Endothelial cell (in vitro differentiated cells): Measurements from ENCODE around the gene HEBP2. TPM values are rescaled to one million over a fixed set of nuclear protein-coding genes. Genes with fewer than 3 reads are reported as not detected.

Source experiments
- DNase-seq: peaks from one replicate; pipeline ENCODE4 v3.0.0; 2021; ENCODE audit warnings: low spot score
- H3K27ac Mint-ChIP-seq: one replicate; pipeline ENCODE4 v1.8.0; 2021; ENCODE audit warnings: mixed read lengths, inconsistent platforms; ENCODE audit not compliant: unreplicated experiment
- H3K27me3 Mint-ChIP-seq: one replicate; pipeline ENCODE4 v1.8.0; 2021; ENCODE audit warnings: mild to moderate bottlenecking, moderate library complexity, mixed read lengths, inconsistent platforms; ENCODE audit not compliant: unreplicated experiment
- H3K36me3 Mint-ChIP-seq: one replicate; pipeline ENCODE4 v1.8.0; 2021; ENCODE audit warnings: mild to moderate bottlenecking, low read depth, mixed read lengths, inconsistent platforms; ENCODE audit not compliant: unreplicated experiment
- H3K4me1 Mint-ChIP-seq: one replicate; pipeline ENCODE4 v1.8.0; 2021; ENCODE audit warnings: mild to moderate bottlenecking, mixed read lengths, inconsistent platforms; ENCODE audit not compliant: unreplicated experiment
- H3K4me3 Mint-ChIP-seq: one replicate; pipeline ENCODE4 v1.8.0; 2021; ENCODE audit warnings: mild to moderate bottlenecking, mixed read lengths, inconsistent platforms; ENCODE audit not compliant: unreplicated experiment
- H3K9me3 Mint-ChIP-seq: one replicate; pipeline ENCODE4 v1.8.0; 2021; ENCODE audit warnings: mixed read lengths, inconsistent platforms; ENCODE audit not compliant: unreplicated experiment
- total RNA-seq: library from RNA; stranded (reverse); fragmentation: NEBNext Ultra II Directional; extraction: Animal tissue kit (Norgen Biotek cat#: 25700); gene quantifications from one replicate; pipeline ENCODE4 v1.2.1, GENCODE V29; 2021; ENCODE audit not compliant: unreplicated experiment
- TF ChIP-seq, protein P1 (sequence below): fragments of 200-600 bp; sonication (generic); IDR thresholded peaks from one replicate; pipeline ENCODE4 v1.5.0; 2021; ENCODE audit warnings: antibody characterized with exemption; ENCODE audit not compliant: unreplicated experiment

Gene HEBP2
- total RNA-seq, 1 donor from 2014 or later: 30.1 TPM

DNA sequence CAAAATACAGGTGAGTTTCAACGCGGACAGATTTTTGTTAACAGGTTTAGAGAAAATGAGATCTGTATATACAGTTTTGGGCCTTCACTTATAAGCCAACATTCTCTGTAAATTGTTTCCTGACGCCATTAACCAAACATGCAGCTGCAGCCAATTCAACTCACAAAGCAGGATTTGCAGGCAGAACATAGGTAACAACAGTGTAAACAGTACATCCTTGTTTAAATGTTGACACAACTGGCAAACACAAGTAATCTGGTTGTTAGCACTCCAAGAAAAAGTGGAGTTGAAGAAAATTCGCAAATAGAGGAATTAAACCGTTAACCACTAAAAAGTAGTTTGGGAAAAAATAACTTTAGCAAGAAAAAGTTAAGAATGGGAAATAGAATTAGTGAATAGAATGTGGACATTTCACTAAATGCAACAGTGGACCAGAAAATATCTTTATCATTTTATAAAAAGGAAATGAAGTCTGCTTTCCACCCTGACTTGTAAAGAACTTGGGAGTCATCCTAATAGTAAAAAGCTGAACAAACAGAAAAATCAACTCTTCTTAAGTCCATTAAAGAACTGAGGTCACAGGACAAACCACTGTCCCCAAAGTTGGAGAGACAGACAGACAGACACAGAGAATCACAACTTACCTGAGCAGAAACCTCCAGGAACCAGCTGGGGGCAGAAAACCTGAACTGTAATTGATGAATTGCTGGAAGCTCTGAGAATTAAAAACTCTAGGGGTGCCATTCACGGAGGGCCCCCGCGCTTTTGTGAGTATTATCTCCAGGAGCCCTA lies 16.2 kb upstream of the HEBP2 start:
- Mint-ChIP-seq H3K9me3 (no peaks in the 10 kb centered on the region), H3K4me3 (no peak overlapping the region), H3K27me3 (no peaks in the 10 kb centered on the region), H3K36me3 (no peaks in the 10 kb centered on the region), H3K4me1 (no peaks in the 10 kb centered on the region), H3K27ac (no peak overlapping the region)
- TF ChIP-seq, protein P1, sequence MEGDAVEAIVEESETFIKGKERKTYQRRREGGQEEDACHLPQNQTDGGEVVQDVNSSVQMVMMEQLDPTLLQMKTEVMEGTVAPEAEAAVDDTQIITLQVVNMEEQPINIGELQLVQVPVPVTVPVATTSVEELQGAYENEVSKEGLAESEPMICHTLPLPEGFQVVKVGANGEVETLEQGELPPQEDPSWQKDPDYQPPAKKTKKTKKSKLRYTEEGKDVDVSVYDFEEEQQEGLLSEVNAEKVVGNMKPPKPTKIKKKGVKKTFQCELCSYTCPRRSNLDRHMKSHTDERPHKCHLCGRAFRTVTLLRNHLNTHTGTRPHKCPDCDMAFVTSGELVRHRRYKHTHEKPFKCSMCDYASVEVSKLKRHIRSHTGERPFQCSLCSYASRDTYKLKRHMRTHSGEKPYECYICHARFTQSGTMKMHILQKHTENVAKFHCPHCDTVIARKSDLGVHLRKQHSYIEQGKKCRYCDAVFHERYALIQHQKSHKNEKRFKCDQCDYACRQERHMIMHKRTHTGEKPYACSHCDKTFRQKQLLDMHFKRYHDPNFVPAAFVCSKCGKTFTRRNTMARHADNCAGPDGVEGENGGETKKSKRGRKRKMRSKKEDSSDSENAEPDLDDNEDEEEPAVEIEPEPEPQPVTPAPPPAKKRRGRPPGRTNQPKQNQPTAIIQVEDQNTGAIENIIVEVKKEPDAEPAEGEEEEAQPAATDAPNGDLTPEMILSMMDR: no peak
- no peak for DNase-seq

DNA sequence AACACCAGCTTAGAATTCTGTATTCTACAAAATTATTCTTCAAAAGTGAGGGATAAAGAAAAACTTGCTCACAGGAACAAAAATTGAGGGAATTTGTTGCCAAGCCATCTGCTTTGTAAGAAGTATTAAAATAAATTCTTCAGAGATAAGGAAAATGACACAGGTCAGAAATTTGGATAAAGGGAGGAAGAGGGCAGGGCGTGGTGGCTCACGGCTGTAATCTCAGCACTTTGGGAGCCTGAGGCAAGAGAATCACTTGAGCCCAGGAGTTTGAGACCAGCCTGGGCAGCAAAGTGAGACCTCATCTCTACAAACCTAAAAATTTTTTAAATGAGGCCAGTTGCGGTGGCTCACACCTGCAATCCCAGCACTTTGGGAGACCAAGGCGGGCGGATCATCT lies 14.5 kb upstream of the HEBP2 start:
- Mint-ChIP-seq H3K9me3 (no peaks in the 10 kb centered on the region), H3K27ac (no peak overlapping the region)

DNA sequence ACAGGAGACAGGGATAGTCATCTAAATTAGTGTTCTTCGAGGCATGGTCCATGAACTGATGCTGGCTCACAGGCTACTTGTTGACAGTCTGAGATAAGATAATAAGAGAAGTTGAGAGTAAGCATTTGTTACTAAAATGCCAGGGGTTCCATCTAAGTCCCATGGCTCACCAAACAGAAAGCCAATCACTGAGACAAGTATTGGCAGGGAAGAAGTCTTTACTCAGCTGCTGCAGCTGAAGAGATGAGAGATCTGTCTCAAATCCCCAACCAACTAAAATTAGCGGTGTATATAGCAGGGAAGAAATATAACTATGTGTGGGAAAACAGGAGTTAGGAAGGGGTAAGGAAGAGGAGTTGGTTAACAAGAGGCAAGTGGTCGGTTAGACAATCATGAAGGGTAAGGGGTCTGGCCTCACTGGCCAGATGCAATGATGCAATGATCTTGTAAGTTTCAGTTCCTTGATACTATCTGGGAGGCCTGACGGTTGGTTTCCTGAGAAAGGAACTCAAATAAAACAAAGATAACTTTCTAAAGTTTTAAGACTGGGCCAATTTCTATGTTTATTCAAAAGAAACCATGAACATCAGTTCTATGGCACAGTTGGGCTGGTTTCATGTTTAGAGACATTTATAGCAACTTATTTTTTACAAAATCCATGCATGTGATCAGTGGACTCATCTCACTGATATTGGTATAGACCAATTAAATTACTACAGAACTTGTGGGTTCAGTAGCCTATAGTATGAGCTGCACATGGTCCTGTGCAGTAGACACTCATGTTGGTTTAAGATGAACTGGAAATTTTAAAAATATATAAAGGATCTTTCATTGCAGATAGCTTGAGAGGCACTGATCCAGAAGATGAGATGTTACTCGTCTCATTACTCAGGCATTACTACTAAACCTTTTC lies 9.9 kb upstream of the HEBP2 start:
- no peaks in the 10 kb centered on the region for H3K9me3 Mint-ChIP-seq
- TF ChIP-seq, protein P1: no peak

More for the DNA sequence above, 14.5 kb upstream of the HEBP2 start:
- Mint-ChIP-seq H3K27me3 (no peaks in the 10 kb centered on the region), H3K4me1 (no peaks in the 10 kb centered on the region), H3K4me3 (no peak overlapping the region), H3K36me3 (no peaks in the 10 kb centered on the region)
- TF ChIP-seq, protein P1: no peak
- DNase-seq: no peak

DNA sequence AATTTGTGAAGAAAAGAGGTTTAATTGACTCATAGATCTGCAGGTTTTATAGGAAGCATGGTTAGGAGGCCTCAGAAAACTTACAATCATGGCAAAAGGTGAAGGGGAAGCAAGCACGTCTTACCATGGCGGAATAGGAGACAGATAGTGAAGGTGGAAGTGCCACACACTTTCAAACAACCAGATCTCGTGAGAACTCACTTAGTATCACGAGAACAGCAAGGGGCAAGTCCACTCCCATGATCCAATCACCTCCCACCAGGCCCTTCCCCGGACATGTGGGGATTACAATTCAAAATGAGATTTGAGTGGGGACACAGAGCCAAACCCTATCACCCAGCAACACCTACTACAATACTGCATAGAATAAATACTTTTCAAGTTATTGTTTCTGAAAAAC lies 7.3 kb upstream of the HEBP2 start:
- H3K4me1 Mint-ChIP-seq: no peaks in the 10 kb centered on the region
- H3K27ac Mint-ChIP-seq: no peak overlapping the region
- DNase-seq: no peak
- no peaks in the 10 kb centered on the region for H3K9me3 Mint-ChIP-seq
- H3K4me3 Mint-ChIP-seq: no peak overlapping the region
- H3K27me3 Mint-ChIP-seq: peaks cover 2% of the 10 kb centered on the region
- H3K36me3 Mint-ChIP-seq: no peaks in the 10 kb centered on the region
- TF ChIP-seq, protein P1: no peak

More for the DNA sequence above, 9.9 kb upstream of the HEBP2 start:
- no peaks in the 10 kb centered on the region for H3K27me3 Mint-ChIP-seq
- no peaks in the 10 kb centered on the region for H3K36me3 Mint-ChIP-seq
- H3K4me1 Mint-ChIP-seq: no peaks in the 10 kb centered on the region
- H3K4me3 Mint-ChIP-seq: no peak overlapping the region
- H3K27ac Mint-ChIP-seq: no peak overlapping the region
- DNase-seq: no peak
